8988T (cell line): ENCODE measurements around the gene SLC1A1.
A peak's percentile ranks its signal among the peaks of the same experiment; 100 is the strongest.

Experiments used
- DNase-seq: peaks from one replicate; pipeline ENCODE4 v3.0.0; 2011

The SLC1A1 gene

DNA sequence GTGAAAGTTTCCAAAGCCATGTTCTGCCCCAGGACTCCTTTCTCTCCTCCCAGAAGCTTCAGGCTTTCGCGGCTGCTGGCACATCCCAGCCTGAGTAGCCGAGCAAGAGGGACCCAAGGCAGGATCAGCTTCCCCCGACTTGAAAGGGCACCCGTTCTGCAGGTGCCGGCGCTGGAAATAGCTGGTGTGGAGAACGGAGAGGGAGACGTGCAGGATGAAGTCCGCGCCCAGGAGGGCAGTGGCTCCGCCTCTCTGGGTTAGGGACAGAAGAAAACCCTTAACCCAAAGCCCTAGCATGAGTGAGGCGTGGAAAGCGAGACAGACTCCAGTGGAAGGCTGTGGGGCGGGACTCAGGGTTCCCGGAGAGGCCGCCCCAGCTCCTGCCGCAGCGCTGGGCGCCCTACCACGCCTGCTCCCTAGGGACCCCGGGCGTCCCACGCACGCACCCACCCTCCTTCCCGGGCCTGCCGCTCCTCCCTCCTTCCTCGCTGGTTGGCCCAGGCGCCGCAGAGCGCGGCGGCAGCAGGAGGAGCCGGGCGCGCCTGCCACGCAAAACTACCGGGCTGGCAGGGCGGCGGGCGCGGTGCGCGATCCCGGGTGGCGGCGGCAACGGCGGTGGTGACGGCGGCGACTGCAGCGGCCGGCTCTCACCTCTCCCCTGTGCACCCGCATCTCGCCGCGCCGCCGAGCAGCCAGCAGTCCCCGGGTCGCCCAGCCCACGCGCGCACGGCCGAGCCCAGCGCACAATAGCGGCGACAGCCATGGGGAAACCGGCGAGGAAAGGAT, at the start of gene SLC1A1:
SLC1A1 (plus strand) TSS at position 550 of the 786 bp plus-strand sequence; CDS start at position 762, 212 bp downstream.
- peak; percentile 30 for DNase-seq

DNA sequence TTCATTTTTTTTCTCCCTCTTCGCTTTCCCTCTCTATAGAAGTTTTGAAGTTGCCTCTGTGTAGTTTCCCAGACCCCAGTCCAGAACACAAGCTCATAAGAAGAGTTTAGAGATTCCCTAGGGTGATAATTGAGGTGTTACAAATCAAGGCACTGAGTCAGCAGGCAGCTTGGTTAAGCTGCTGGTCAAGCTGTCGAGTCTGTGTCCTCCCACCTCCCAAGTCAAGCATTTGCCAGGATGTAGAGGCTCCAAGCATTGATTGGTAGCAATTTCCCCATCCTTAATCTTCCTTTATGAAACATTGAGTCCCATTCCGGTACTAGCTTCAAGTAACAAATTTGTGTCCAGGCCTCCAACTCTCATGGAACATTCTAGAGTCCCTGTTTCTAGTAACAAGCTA, 47.5 kb upstream of the SLC1A1 start:
- no peak for DNase-seq

DNA sequence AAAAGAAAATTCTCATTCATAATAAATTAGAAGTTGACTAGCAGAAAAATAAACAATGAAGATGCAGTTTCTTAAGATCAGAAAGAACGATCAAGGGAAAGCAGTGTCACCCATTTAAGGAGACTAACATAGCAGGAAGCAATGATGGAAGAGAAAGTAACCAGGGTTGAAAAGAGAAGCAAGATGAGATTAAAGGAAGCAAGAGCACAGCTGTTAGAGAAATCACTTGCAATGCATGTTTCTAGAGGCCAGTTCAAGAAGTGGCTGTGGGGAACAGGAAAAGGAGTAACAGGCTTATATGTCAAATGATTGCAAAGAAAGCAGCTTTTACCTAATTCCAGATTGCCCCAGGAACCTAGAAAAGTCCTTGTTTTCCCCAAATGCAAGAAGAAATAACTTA, 46.8 kb upstream of the SLC1A1 start:
- no peak for DNase-seq

DNA sequence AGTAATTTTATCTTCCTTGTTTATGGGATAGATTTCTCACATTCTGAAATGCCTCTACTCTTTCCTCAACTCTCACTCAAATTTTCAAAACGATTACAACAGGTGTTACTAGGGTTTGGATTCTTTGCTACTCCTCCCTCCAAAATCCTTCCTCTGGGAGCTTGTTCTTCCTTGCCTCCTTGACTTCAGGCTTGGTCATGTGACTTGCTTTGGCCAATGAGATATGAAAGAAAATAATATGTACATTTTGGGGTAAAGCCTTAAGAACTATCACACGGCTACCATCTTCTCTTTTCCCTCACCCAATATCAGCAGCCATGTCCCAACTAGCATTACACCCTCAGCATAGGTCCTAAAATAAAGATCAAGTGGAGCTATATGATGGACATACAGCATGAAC, 28.8 kb upstream of the SLC1A1 start:
- no peak for DNase-seq

DNA sequence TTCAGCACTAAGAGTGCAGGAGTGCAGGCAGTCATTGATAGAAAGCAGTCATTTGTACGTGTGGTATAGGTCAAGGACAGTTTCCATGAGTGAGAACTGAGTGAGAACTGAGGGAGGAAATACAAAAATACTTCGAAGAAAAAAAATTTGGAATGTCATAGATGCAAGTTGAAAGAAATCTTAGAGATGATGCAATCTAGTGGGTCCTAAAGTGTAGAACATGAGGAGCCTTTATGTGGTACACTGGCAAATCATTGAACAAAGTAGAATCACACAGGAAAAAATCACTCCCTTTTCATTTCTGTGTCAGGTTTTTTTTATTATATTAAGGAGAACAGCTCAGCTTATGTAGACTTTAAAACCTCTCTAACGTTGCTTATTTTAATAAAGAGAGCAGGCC, 26.4 kb upstream of the SLC1A1 start:
- DNase-seq, result no peak

DNA sequence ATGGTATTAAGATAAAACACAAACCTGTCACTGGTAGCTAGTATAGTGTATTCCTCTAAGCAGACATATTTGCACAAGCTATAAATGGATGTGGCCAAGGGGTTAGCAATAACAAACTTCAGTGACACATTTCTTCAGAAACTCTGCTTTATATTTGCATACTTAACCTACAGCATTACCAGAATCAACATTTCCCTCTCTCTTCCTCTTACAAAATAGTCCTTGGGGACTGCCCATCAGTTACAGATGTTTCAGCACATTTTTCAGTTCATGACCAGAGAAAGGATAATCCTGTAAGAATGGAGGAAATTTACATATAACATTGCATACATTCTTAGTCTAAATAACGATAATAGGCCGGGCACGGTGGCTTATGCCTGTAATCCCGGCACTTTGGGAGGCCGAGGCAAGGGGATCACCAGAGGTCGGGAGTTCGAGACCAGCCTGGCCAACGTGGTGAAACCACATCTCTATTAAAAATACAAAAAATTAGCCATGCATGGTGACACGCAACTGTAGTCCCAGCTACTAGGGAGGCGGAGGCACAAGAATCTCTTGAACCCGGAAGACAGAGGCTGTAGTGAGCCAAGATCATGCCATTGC, 25.3 kb upstream of the SLC1A1 start:
- no peak for DNase-seq

DNA sequence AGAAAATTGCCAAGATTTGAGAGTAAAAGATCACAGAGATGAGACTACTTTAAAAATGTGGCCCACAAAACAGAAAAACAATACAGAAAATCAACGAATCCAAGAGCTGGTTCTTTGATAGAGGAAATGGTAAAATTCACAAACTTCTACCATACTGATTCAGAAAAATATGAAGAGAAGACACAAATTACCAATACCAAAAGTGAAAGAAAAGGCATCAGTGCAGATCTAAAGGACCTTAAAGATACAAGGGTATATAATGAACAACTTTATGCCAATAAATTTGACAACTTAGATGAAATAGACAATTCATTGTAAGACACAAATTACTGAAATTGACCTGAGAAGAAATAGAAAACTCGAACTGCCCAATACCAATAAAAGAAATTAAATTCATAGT, 24.4 kb upstream of the SLC1A1 start:
- DNase-seq, result no peak

DNA sequence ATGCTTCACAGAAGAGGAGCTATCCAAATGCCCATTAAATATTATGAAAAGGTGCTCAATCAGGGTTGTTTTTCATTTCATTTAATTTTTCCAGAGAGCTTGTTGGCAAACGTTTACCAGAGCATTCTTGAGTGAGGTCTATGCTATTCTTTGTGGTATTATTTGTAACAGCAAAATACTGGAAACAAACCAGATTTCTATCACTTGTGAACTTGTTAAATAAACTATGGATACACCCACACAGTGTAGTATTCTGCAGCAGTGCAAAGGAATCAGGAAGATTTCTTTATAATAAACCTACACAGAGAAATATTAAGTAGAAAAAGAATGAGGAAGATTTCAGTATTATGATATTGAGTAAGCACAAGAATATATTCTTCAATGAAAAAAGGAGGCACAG, 15.0 kb upstream of the SLC1A1 start:
- DNase-seq, result no peak

DNA sequence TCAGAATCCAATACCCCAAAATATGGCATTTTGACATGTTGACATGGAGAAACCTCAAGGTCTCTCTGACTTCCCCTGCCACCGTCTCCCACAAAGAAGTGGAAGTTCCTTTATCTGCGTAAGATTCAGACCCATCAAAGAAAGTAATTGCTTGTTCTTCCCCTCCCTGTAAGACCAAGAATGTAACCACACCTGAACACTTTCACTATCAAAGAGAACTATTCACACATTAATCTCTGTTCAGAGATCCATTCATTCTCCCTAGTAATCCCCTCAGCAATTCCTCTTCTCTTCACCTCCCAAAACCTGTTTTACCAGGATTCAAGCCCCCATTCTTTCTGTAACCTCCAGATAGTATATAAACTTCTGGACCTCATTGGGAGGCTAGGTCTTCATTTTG, 4.1 kb upstream of the SLC1A1 start:
- DNase-seq, result no peak

DNA sequence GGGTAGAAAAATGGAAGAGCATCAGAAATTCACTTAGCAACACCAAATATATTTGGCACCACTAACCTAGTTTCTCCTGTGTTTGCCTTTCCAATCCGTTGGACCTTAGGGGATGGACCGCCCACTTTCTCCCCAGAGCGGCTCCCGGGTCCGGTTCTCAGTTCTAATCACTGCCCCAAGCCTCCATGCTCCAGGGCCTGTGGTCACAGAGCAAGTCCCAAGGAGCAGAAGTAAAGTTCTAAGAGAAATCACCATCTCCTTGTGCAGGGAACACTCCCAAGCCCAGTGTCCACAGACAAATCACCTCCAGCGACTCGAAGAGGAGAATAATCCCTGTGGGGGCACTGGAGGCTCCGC, 728 bp upstream of the SLC1A1 start:
- no peak for DNase-seq

DNA sequence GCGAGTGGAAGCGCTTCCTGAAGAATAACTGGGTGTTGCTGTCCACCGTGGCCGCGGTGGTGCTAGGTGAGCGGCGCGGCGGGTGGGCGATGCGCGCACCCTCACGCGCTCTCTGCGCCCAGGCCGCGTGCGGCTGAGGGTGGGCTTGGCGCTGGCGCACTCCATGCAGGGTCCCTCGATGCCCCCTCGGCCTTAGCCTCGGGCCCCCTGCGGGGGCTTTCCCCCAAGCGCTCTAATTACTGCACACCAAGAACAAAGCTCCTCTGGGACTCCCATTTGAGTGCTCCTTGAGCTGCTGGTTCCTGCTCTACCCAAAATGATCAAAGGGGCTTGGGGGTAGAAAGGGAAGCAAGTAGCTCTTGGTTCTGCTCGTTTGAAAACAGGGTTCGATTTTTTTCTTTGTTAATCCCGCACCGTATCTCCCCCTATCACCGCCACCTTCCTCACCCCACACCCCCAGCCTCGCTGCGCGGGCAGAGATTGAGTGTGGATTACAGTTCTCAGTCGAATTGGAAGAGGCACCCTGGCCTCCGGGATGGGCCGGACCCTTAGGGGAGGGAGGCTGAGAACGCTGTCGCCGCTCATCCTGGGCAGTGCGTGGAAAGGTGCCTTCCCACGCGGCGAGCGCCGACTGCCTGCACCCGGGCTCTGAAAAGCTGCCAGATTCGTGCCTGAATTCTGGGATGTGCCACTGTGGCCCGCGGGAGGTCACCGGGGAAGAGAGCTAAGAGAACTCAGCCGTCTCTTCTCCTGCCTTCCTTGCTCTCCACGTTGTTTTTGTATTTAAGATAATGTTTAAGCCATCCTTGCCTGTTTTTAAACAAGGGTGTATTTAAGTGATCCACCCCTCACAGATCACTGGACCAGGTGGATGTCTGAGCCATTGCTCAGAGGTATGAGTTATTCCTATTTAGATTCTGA, 697 bp downstream of the SLC1A1 start:
- no peak for DNase-seq

DNA sequence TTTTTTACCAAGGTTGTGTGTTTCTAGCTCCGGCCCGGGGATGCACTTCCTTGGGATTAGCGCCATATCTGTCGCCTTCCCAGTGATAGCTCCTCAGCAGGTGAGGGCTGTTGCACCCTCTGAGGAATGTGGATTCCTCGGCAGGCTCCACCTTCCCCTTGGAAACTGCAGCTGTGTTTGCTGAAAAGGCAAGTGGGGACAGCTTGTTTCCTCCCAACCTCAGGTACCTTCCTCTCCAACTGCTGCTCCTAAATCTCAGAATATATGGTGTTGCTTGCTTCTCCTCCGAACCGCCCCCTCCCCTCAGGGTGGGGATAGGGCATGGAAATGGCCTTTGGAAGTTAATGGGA, 1.3 kb downstream of the SLC1A1 start:
- no peak for DNase-seq

DNA sequence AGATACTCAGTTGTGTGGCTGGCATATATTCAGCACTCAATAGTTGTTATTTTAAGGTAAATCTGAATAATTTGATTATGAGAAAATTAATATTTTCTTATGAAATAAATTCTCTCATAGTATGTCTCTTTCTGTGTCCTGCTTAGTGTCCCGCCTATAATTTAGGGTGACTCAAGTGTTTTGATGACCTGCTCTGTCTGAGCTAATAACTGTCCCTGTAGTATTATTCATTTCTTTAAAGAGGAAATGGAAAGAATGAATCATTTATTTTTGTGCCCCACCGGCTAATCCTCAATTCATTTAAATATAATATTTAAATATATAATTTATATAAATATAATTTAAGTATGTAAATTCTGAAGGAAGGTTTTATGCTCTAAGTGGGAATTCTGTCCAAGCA, 4.1 kb downstream of the SLC1A1 start:
- DNase-seq, result no peak

DNA sequence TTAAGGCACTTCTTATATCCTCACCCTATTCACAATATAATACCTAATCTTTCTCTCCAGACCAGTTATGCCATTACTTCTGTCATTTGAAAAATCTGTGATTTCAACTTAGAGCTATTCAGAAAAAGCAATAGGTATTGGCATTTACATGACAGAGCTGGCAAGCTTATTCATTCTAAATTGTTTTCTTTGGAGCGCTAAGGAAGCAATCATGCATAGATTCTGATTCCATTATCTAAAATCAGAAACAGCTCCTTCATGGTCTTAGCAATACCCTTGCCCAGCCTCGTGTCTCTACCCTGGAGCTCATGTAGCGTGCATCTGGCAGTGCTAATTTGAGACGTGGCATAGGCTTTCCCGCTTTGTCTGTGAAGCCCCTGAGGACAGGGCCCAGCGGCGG, 4.5 kb downstream of the SLC1A1 start:
- DNase-seq, result no peak

DNA sequence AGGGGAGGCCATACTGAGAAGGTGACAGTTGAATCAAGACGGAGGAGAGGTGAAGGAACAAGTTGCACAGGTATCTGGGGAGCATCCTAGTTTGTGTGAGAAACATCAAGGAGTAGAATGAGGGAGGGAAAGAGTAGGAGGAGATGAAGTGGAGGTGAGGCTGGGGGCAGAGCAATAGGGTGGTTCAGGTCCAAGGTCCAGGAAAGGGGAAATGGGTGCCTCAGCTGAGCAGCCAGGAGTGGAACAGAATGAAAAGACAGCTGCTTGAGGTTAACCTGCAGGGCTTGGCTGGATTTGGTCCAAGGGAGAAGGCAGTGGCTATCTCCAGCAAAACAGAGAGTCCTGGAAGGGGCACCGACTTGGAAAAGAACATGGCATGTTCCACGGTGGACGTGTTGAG, 5.3 kb downstream of the SLC1A1 start:
- DNase-seq, result no peak

DNA sequence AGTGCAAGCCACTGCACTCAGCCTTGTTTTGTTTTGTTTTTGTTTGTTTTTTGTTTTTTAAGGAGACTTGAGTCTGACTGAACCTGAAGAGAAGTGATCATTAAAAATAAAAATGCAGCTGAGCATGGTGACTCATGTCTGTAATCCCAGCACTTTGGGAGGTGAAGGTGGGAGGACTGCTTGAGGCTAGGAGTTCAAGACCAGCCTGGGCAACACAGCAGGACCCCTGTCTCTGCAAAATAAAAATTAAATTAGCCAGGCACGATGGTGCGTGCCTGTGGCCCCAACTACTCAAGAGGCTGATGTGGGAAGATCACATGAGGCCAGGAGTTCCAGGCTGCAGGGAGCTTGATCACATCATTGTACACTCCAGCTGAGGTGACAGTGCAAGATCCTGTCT, 6.2 kb downstream of the SLC1A1 start:
- DNase-seq, result no peak

DNA sequence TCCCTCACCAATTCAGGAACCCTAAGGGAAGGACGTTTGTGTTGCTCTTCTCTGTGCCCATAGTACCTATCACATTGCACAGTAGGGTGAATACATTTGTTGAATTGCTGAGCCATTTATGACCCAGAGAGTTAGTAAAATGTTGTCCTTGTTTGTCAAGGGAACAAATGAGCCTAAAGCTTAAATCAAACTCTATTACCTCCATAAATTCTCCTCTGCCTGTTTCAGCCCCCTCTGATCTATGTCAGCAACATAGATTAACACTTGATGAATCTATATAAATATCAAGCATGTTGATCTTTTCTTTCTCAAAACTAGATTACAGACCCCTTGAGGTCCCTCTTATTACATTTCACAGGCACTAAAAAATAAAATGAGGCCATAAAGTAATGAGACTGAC, 7.1 kb downstream of the SLC1A1 start:
- no peak for DNase-seq

DNA sequence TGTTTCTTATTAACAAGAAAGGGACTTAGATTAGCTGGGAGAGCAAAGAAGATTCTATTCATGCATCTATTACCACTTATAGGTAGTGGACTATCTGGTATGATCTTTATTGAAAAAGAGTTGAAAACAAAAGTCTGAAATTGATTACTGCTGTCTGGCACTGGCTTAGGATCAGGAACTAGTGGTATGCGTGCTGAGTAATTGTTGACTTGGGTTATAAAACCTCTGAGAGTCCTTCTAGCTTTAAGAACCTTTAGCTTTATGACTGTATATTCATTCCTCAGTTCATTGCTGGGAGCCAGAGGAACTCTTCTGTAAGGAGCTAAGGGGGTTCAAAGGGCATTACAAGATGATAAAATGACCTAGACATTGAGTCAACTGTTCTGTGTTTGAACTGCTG, 7.6 kb downstream of the SLC1A1 start:
- DNase-seq, result no peak

DNA sequence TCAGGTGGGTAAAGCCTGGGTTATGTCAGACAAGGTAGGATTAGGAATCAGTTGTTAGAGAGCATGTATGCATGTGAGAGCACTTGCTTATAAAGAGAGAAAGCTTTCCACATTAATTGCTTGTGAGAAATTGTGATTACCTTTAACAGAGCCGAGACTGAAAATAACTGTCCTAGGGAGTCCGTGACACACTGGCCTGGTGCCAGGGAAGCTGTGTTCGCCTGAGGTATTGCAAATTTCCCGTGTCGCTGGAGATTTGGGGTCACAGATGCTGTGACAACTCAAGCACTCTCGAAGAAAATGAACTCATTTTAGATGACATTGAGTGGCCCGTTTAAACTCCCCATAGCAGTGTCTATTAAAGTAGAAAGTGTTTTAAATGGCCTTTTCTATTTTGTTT, 9.6 kb downstream of the SLC1A1 start:
- no peak for DNase-seq

DNA sequence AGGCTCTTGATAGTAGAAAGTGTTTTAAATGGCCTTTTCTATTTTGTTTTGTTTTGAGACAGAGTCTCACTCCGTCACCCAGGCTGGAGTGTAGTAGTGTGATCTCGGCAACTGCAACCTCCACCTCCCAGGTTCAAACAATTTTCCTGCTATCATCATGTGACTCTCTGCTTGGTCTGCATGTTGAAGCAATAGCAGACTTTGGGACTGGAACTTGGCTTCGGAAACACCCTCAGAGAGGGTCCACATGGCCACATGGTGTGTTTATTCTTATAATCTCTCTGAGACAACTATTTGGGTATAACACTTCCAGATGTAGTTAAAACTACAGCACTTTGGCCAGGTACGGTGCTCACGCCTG, 10.9 kb downstream of the SLC1A1 start:
- DNase-seq, result no peak

DNA sequence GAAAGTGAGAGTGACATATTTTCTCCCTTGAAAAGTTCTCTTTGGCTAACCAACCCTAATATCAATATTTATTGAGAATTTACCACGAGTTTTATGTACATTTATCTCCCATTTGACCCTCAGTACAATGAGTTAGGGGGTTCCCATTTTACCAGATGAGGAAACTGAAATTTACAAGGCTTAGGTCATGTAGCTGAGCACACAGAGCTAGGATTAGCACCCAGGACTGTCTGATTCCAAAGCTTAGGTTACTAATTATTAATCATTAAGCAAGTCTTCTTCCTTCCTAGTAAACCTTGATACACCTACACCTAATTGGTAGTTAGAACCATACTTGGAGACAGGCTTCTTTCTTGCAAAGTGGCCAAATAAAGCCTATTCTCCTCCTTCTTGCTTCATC, 12.2 kb downstream of the SLC1A1 start:
- no peak for DNase-seq

DNA sequence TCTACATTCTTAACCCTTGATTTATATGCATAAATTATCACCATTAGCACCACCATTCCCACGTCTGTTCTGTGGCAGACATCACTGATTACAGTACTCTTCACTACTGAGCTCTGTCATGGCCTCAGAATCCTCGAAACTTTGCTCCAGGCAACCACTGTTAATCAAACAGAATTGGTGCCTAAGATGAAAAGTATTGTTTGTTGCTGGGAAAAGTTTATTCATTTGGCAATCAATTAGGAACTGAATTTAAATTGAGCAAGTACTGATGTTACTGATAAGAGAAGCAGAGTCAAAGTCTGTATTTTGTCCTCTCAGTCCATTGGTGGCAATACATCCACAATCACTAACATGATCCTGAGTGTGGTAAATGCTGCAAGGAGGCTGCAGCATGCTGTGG, 12.8 kb downstream of the SLC1A1 start:
- DNase-seq, result no peak

DNA sequence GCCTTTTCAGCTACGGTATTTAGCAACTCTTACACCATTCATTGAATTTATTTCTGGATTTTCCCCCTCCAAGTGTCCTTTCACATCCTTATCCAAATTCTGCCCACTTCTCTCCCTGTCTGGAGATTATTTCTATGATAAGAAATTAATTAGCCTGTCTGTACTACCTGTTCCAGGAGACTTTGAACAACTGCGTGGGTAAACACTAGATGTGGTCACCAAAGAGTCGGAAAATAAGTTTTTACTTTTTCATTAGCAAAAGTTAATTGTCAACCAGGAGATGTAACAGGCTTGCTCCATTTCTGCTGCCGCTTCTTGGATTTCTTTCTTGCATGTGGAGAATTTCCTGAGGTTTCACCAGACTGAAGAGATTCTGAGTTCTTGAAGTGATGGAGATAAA, 14.0 kb downstream of the SLC1A1 start:
- no peak for DNase-seq

DNA sequence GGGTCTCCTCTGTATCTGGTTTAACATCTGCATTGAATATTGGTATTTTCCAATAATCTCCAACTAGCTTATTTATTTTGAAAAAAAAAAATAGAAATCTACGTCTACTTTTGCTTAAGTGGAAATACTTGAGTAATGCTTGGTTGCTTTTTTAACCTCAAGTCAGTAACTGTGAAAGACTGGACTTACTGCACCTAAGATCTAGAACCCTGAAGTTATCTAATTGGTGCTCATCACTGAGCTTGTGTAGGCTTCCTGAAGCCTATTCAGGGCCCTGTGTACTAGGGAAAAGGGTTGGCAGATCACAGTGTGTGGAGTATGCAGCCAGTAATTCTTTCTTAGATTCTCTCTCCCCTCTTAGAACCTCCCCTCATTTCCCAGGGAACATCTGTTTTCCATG, 16.2 kb downstream of the SLC1A1 start:
- no peak for DNase-seq
